Upper lobe of left lung (tissue), 4 donors: ENCODE results near the gene TADA3.
A peak's percentile ranks its signal among the peaks of the same experiment; 100 is the strongest.

Experiments
- CTCF ChIP-seq, 6 experiments: fragments of 450-650 bp in 4 of 6; fragments of 200-600 bp in 2 of 6; sonication (generic) in 2 of 6; IDR thresholded peaks; one replicate each; pipeline ENCODE4 v1.5.1; 2016 to 2019; ENCODE audit warnings: antibody characterized with exemption in 6 of 6
- EP300 ChIP-seq, 4 donors: sonication (generic); formaldehyde crosslinking; IDR thresholded peaks; one replicate each; pipeline ENCODE4 v1.5.1; 2017; ENCODE audit warnings: antibody characterized with exemption in 4 of 4, control low read depth in 2 of 4

- TF ChIP-seq CTCF (IDR thresholded peaks at IDR 0.05) (peak in 1 of 6 experiments; percentile 11), EP300 (IDR thresholded peaks at IDR 0.05) (no peak)
Observed at GRCh38 chr3:9820946-9821345, 28.7 kb upstream of the TADA3 start.
